ENCODE results near the gene TNFAIP2.
"Not testable (repeated sequence)": the region's sequence is repeated elsewhere in the genome, so short reads cannot be mapped to it uniquely, and the experiment has no call there.

TNFAIP2 gene

DNA sequence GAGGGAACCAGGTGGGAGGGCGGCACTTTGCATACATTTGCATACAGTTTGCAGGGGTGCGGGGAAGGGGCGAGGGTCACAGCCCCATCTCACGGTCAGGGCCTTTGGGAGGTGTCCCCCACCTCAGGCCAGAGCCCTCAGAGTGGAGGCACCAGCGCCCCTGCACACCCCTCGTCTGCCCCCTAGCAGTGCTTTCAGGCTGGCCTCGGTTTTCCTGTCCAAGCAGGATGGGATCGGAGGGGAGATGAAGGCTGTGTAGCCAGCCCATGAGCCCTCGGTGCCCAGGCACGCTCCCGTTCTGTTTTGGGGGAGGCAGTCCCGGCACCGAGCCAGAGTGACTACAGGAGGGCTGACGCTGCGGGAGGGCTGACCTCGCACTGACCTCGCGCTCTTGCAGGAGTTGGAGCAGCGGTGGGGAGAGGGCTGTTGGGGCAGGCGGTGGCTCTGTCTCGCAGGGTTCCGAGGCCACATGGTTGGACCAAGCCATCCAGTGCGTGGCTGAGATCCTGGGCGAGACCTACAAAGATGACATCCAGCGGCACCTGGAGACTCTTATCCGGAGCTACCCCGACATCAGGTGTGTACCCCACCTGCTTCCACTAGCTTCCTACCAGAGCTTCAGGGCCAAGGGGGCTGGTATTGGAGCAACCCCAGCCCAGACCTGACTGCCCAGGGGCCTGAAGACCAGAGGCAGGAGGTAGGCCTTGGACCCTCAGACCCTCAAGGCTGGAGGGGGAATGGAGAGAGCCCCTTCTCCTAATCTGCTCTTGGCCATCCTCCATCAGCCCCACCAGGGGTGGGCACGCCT, 15.1 kb upstream of the TNFAIP2 start:
- DNase-seq (ENCODE audit: low read depth in 2 of 2): no peak

DNA sequence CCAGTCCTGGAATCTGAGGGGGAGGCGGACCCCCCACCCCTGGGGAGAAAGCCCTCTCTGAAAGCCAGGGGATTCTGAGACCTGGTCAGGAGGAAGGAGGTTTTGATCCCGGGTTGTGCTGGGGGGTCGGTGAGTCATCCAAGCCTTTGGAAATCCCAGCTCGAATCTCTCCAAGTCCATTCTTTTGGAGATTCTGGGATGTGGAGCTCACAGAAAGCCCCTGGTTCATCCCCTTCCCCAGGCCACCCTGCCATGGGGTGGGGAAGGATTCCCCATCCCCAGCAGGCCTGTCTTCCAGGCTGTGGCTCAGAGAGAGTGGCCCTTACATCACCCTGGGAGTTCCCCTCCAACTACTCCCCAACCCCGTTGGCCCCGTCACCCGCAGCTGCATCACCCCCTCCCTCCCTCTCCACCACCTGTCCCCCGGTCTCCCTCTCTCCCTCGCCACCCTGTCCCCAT, 14.5 kb upstream of the TNFAIP2 start:
- no peak for DNase-seq (ENCODE audit: low read depth in 2 of 2)

DNA sequence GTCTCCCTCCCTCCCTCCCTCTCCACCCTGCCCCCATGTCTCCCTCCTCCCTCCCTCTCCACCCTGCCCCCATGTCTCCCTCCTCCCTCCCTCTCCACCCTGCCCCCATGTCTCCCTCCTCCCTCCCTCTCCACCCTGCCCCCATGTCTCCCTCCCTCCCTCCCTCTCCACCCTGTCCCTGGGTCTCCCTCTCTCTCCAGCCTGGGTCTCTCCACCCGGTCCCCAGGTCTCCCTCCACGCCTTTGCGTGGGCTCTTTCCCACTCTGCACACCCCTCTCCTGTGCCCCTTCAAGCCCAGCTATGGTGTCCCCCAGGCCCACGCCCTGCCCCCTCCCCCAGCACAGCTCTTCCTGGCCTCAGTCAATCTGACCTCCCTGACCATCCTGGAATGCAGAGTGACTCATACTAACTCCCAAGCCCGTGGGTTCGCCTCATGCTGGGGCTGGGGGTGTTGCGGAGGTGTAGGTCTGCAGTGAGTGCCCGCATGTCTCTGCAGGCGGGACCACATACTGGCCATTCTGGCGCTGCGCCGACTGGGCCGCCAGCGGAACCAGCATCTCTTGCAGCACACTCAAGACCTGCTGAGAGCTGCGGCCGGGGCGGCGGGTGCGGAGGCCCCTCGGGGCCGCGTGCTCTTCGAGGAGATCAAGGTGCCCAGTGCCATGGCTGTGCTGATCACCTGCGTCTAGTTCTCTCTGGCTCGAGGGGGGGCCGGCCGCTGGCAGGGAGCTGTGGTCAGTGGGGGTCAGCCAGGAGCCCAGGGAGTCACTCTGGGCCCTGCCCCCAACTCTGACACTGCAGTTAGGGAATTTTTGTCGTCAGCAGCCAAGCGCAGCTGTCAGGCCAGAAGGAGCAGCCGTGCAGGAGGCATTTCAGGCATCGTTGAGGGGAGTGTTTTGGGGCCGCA, 13.5 kb upstream of the TNFAIP2 start:
- no peak for DNase-seq (ENCODE audit: low read depth in 2 of 2)

DNA sequence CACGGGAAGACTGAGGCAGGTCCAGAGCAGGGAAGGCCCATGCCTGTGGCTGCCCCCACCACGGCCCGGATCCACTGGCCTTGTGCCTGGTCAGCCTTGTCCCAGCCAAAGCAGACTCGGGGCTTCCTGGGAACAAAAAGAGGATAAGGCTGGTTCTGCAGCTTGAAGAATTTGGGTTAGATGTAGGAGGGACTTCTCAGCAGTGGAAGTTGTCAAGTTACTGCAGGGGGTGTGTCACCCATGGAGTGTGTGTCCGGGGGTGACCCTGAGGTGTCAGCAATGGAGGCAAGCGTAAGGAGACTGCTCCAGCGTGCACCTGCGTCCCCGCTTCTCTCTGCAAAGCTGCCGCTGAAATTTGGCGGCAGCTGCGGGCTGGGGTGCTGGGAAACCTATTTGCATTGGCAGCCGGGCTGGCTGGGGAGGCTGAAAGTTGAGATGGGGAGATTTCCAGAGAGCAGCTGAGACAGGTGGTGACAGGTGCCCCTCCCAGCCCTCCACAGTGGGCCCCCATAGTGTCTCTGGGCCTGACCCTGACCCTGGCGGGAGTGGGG, 12.5 kb upstream of the TNFAIP2 start:
- no peak for DNase-seq (ENCODE audit: low read depth in 2 of 2)

DNA sequence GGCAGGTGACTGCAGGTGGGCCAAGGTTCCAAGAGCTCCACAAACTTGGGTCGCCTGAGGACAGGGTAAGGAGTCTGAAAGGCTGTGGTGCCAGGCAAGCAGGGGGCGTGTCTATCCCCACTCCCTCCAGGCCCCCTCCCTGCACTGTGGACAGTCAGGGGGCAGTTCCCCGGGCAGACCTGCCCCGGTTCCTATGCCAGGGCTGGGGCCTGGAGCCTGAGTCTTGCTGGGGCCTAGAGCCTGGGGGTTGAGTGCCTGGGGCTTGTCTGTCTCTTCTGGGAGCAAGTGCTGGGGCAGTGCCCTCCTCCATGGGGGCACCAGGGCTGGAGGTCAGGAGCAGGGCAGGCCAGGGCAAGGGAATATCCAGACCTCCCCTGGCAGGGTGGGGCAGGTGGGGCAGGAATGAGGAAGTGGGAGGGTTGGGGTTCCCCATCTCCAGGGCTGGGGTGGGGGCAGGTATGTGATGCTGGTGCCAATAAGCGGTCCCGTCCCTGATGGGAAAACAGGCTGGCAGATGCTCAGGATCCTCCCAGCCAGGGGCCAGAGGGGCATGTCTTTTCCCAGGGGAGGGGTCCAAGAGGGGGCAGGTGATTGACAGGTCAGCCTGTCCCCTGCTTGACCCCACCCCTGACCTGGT, 11.9 kb upstream of the TNFAIP2 start:
- DNase-seq (ENCODE audit: low read depth in 2 of 2): no peak

DNA sequence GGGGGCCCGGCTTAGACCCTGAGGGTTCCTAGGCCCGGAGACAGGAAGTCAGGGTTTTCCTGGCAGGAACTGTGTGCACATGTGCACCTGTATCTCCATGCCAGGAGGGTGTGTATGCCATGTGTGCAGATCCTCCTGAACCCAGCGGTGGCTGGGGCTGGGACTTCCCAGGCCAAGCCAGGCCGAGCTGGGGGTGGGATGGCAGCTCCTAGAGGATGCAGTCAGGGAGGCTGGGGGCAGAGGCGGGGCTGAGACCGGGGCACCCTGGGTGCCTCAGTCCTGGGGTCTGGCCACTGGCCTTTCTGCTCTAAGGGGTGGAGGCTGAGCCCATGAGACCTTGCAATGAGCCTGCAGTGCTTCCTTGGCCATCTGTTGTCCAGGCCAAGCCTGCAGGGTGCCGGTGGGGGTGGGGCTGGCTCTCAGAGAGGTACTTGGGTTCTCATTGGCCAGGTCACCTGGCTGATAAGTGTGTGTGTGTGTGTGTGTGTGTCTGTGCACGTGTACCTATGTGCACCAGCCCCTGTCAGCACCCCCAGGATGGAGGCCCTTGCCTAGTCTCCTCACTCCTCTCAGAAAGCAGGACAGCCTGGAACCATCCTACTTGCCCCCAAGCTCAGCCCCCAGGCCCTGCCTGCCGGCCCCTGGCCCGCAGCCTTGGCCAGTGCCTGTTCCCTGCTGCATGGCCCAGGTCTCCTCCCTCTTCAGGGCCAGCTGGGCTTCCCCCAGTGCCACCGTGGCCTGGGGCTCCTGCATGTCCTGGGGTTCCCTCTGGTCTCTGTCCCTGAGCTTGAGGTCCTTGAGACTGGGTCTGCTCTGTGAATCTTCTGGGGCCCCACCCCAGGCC, 10.6 kb upstream of the TNFAIP2 start:
- DNase-seq (ENCODE audit: low read depth in 2 of 2): no peak

DNA sequence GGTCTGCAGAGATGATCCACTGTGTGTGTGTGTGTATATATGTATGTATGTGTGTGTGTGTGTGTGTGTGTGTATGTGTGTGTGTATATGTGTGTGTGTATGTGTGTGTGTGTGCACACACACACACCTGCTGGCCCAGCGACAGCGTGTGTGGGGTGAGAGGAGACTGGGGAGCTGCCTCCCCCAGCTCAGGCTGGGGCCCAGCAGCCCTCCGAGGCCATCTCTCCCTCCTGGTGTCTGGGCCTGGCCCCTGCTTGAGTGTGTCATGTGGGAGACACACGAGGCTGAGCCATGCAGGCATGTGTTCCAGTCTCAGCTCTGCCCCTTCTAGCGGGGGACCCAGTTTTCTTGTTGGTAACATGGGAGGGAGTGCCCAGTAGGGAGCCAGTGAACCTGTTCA, 10.0 kb upstream of the TNFAIP2 start:
- no peak for DNase-seq (ENCODE audit: low read depth in 2 of 2)

DNA sequence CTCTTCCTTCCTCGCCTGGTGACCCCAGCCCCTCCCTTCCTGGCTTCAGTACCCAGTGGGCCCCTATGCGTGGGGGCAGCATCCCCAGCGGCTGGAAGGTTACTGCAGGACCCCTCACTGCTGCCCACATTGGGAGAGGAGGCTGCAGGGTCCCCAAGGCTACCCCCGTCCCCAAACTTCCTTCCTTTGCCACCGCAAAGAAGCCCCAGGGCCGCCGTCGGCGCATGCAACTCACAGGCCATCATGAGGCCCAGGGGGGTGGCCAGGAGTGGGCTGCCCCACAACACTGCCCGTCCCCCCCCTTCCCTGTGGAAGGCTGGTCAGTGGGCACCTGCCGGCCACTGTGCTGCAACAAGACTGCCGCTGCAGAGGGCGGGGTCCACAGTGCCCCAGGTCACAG, 9.5 kb upstream of the TNFAIP2 start:
- DNase-seq (ENCODE audit: low read depth in 2 of 2): no peak

DNA sequence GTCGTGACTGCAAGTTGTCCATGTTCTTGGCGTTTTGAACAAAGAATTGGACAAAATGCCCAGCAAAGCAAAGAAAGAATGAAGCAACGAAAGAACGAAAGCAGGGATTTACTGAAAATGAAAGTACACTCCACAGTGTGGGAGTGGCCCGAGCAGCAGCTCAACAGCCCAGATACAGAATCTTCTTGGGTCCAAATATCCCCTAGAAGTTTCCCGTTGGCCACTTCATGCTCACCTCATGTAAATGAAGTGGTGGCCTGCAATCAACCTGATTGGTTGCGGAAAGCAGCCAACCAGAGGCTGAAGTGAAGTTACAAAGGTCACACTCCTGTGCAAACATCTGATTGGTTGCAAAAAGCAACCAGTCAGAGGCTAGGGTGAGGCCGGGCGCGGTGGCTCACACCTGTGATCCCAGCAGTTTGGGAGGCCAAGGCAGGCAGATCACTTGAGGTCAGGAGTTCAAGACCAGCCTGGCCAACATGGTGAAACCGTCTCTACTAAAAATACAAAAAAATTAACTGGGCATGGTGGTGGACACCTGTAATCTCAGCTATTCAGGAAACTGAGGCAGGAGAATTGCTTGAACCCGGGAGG, 8.1 kb upstream of the TNFAIP2 start:
- not testable (repeated sequence) for DNase-seq (ENCODE audit: low read depth in 2 of 2)

DNA sequence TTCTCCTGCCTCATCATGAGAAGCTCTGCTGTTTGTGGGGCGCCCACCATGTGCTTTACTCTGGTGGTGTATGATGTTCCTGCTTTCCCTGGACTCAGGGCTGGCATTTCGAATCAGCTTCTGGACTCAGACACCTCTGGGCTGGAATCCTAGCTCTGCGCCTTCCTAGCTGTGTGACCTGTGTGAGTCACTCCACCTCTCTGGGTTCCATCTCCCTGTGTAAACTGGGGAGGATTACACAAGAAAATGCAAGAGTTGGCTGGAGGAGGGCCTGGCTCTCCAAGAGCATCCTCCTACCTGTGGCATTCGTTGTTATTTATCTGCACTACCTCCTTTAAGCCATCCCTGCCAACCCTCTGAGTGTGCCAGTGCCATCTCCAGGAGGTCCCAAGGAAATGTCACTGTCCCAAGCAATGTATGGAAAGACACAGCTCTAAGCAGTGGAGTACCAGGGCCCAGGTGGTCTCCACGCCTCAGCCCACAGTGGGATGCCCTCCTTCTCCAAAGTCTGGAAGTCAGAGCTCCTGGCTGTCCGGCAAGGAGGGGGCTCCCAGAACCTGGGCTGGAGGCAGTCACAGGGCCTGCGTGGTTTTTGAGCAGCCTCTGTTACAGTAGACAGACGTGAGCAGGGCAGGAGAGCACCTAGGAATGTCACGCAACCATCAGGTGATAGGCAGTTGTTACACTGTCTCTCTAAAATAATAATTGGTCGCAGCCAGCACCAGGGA, 7.3 kb upstream of the TNFAIP2 start:
- DNase-seq (ENCODE audit: low read depth in 2 of 2): no peak

DNA sequence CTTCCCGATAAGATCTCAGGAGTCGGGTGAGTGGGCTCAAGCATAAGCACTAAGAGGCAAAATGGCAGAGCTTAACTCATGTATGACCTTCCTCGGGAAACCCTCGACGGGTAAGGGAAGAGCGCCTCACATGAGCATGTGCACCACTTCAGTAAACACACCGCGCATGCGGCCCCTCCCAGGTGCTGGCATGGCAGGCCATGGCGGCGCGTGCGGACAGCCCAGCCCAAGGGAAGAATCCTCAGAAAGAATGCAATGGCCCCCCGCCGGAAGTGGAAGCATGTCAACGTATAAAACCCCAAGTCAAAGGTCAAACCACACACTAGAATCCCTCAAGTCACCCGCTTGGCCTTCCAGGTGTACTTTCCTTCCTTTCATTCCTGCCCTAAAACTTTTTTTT, 6.6 kb upstream of the TNFAIP2 start:
- no peak for DNase-seq (ENCODE audit: low read depth in 2 of 2)

DNA sequence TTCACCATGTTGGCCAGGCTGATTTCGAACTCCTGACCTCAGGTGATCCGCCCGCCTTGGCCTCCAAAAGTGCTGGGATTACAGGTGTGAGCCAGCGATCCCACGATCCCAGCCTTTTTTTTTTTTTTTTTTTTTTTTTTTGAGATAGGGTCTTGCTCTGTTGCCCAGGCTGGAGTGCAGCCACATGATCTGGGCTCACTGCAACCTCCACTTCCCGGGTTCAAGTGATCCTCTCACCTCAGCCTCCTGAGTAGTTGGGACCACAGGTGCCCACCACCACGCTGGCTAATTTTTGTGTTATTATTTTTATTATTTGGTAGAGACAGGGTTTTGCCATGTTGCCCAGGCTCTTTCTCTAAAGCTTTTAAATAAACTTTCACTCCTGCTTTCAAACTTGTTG, 5.8 kb upstream of the TNFAIP2 start:
- DNase-seq (ENCODE audit: low read depth in 2 of 2): not testable (repeated sequence)

DNA sequence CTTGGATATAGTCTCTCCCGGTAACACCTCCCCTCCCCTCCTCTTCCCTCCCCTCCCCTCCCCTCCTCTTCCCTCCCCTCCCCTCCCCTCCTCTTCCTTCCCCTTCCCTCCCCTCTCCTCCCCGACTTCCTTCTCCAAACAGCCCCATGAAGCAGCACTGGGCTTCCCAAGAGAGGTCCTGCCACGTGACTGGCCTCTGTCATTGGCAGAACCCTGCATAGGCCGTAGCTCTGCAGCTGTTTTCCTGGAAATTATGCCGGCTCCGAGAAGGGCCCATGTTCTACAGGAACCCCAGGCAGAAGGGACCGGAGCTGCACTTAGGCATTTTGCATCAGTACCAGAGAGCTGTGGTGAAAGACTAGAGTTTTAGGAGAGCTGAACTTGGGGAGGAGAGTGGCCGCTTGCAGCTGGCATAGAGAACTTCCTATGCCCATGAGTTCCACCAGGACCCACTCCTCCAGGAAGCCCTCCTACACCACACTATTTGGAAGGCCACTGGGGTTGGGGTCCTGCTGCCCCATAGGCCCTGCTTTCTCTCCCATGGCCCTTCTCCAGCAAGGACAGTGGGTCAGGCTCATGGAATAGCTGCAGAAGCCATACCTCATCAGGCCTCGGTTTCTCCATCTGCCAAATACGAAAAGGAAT, 5.1 kb upstream of the TNFAIP2 start:
- no peak for DNase-seq (ENCODE audit: low read depth in 2 of 2)

DNA sequence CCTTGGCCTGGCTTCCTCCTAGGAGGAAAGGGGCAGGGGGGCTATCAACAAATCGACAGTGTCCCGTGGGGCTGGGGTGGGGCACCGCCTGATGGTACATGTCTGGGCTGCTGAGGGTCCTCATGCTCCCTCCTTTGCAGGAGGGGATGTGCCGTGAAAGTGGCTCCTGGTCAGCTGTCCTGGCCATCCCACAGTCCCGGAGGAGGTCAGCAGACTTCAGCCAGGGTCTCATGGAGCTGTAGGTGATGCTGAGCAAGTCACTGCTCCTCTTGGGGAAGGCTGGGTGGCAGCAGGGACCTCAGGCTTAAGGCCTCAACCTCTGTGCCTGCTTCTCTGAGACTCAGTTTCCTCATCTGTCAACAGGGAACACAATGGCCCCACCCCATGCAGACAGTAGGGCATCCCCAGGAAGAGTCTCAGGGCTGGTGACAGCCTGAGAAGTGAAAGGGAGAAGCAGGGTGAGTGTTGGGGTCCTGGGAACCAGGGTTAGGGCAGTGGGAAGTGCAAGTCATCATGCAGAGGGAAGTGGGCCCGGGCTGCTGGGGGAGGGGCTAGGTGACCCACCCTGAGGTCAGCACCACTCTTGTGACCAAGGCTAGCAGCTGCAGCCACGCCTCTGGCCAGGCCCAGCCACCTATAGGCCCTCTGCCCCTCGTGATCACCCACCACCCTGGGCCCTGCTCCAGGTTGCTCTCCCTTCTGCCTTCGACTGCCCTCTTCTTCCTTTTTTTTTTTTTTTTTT, 4.4 kb upstream of the TNFAIP2 start:
- DNase-seq (ENCODE audit: low read depth in 2 of 2): no peak

DNA sequence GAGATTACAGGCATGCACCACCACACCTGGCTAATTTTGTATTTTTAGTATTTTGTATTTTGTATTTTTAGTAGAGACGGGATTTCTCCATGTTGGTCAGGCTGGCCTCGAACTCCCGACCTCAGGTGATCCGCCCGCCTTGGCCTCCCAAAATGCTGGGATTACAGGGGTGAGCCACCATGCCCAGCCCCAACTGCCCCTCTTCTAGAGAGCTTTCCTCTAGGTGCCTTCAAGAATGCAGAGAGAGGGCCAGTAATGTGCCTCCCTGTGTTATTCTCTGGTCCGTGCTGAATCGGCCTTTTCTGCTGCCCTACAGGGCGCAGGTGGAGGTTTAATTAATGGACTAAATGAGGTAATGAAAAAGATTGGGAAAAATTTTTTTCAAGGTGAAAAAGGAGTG, 3.7 kb upstream of the TNFAIP2 start:
- DNase-seq (ENCODE audit: low read depth in 2 of 2): not testable (repeated sequence)

DNA sequence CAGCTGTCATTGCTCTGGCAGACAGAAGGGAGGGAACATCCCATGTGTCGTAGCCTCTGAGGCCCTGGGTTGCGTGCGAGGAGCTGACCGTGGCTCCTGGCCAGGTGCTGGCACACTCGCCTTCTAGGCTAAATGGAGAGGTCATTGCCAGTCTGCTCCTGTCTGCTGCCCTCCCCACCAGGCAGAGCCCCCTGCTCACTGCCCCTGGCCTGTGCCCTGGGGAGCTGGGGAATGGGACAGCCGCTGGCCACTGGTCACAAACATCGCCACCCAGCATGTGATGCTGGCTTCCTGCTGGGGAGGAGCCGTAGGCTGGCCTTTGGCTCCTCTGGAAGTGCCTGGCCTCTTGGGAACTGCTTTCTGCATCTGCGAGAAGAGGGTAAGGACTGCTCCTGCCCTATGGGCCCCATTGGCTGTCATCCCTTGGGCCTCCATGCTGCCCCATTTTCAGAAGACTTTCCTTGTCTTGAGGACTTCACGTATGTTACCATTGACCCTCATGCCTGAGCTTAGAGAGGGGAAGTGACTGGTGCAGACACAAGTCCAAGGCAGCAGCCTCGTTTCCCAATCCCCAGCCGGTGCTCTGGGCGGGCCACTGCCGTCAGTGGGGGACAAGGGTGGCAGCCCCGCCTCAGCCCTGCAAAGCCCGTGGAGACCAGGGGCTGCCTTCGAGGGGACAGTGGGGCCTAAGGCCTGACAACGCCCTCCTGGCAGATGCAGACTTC, 2.0 kb upstream of the TNFAIP2 start:
- DNase-seq (ENCODE audit: low read depth in 2 of 2): no peak

DNA sequence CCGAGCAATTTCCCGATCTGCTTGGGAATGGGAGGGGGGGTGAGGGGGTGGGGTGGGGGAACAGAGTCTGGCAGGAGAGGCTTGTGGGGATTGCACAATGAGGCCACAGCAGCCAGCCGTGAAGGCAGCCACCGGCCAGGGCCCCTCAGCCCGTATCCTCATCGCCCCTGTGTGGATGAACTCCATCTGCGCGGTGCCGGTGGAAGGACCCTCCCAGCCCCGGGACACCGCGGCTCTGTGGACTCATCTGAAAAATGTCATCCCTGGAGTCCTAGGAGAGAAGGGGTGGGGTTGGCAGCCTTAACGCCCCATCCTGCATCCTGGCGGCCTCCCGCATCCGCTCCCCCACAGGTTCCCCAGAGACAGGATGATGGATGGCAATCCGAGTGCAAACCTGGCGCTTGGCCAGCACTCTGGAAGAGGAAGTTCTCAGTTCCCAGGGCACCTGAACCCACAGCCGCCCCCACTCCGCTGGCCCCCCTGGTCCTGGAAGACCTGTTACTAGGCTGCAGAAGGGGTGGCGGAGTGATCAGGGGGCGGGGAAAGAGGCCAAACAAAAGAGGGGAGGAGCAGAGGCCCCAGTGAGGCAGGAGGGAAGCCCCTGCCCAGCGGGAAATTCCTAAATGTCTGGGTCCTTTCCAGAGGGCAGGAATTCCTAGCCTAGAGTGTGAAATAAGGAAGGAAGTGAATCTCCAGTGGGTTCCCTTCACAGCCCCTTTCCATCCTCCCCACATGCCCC, 1.2 kb upstream of the TNFAIP2 start:
- no peak for DNase-seq (ENCODE audit: low read depth in 2 of 2)

DNA sequence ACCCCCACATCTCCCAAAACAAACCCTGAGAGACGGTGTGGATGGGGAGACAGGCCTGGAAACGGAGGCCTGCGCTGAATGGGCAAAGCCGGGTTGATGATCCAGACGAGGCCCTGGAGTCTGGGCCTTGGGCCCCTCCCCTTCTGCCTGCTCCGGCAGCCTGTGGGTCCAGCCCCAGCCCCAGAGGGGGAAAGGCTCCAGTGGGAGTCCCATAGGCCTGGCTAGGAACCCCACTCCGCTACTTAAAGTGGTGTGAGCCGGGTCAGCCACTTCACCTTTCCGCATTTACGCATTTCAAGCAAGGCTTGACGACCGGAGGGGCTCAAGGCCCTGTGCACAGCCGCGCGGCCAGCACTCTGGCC, 695 bp upstream of the TNFAIP2 start:
- no peak for DNase-seq (ENCODE audit: low read depth in 2 of 2)
